H9 (cell line): ENCODE measurements around the gene CCDC122. TPM values are rescaled to one million over a fixed set of nuclear protein-coding genes. Genes with fewer than 3 reads are reported as not detected.

Experiments
- DNase-seq: peaks from one replicate; pipeline ENCODE4 v3.0.0-alpha.2; 2017
- H2AFZ ChIP-seq: one replicate; pipeline ENCODE4 v1.6.1; 2013; ENCODE audit warnings: mild to moderate bottlenecking, low read length, control low read depth, moderate library complexity
- H2AK5ac ChIP-seq: 2 replicates; pipeline ENCODE4 v1.6.1; 2013; ENCODE audit warnings: low read length, control low read depth, mixed read lengths; ENCODE audit not compliant: insufficient read length
- H2BK120ac ChIP-seq: one replicate; pipeline ENCODE4 v1.6.1; 2013; ENCODE audit warnings: low read depth, mild to moderate bottlenecking, low read length, control low read depth, inconsistent platforms; ENCODE audit not compliant: poor library complexity, severe bottlenecking
- H2BK12ac ChIP-seq: 2 replicates; pipeline ENCODE4 v1.6.1; 2013; ENCODE audit warnings: low read length, control low read depth, mixed read lengths, low read depth; ENCODE audit not compliant: insufficient read length
- H2BK15ac ChIP-seq: 2 replicates; pipeline ENCODE4 v1.6.1; 2013; ENCODE audit warnings: low read depth, low read length, control low read depth
- H2BK20ac ChIP-seq: one replicate; pipeline ENCODE4 v1.6.1; 2013; ENCODE audit warnings: low read depth, mild to moderate bottlenecking, low read length, control low read depth, inconsistent platforms; ENCODE audit not compliant: poor library complexity, severe bottlenecking
- H2BK5ac ChIP-seq: 2 replicates; pipeline ENCODE4 v1.6.1; 2013; ENCODE audit warnings: low read length, control low read depth, mixed read lengths; ENCODE audit not compliant: insufficient read length
- H3K14ac ChIP-seq: 2 replicates; pipeline ENCODE4 v1.6.1; 2013; ENCODE audit warnings: low read length, control low read depth; ENCODE audit not compliant: insufficient read depth
- H3K18ac ChIP-seq: 2 replicates; pipeline ENCODE4 v1.6.1; 2013; ENCODE audit warnings: low read depth, mild to moderate bottlenecking, mixed read lengths, low read length, control low read depth; ENCODE audit not compliant: insufficient read length
- H3K23ac ChIP-seq: 2 replicates; pipeline ENCODE4 v1.6.1; 2013; ENCODE audit warnings: low read length, control low read depth, mixed read lengths, low read depth; ENCODE audit not compliant: insufficient read length
- H3K23me2 ChIP-seq: 2 replicates; pipeline ENCODE4 v1.6.1; 2013; ENCODE audit warnings: low read depth, mild to moderate bottlenecking, mixed read lengths, low read length, control low read depth; ENCODE audit not compliant: insufficient read length, poor library complexity, severe bottlenecking
- H3K27ac ChIP-seq: 2 replicates; pipeline ENCODE4 v1.5.1; 2013; ENCODE audit warnings: low read length, control low read depth, mixed read lengths, low read depth; ENCODE audit not compliant: insufficient read length
- H3K27me3 ChIP-seq: 2 replicates; pipeline ENCODE4 v1.6.1; 2013; ENCODE audit warnings: low read length, control low read depth, inconsistent platforms; ENCODE audit not compliant: insufficient read depth
- H3K4ac ChIP-seq: 2 replicates; pipeline ENCODE4 v1.6.1; 2013; ENCODE audit warnings: low read depth, mild to moderate bottlenecking, control low read depth, inconsistent platforms, low read length, moderate library complexity
- H3K4me1 ChIP-seq: 2 replicates; pipeline ENCODE4 v1.6.1; 2013; ENCODE audit warnings: low read length, control low read depth, inconsistent platforms; ENCODE audit not compliant: insufficient read depth
- H3K4me2 ChIP-seq: 2 replicates; pipeline ENCODE4 v1.6.1; 2013; ENCODE audit warnings: low read length, control low read depth, mixed read lengths; ENCODE audit not compliant: insufficient read length, insufficient read depth
- H3K56ac ChIP-seq: 2 replicates; pipeline ENCODE4 v1.6.1; 2013; ENCODE audit warnings: low read depth, mild to moderate bottlenecking, mixed read lengths, low read length, control low read depth; ENCODE audit not compliant: insufficient read length
- H3K79me1 ChIP-seq: 2 replicates; pipeline ENCODE4 v1.6.1; 2013; ENCODE audit warnings: low read depth, mild to moderate bottlenecking, moderate library complexity, low read length, control low read depth, inconsistent platforms; ENCODE audit not compliant: insufficient read depth, poor library complexity, severe bottlenecking
- H3K79me2 ChIP-seq: 2 replicates; pipeline ENCODE4 v1.6.1; 2013; ENCODE audit warnings: low read length, control low read depth, inconsistent platforms; ENCODE audit not compliant: insufficient read depth
- H3K9ac ChIP-seq: 2 replicates; pipeline ENCODE4 v1.6.1; 2013; ENCODE audit warnings: low read length, control low read depth, mixed read lengths; ENCODE audit not compliant: insufficient read length; ENCODE audit errors: extremely low read depth
- H3K9me3 ChIP-seq: one replicate; pipeline ENCODE4 v1.6.1; 2013; ENCODE audit warnings: low read depth, low read length, inconsistent platforms; ENCODE audit not compliant: control insufficient read depth
- H3T11ph ChIP-seq: one replicate; pipeline ENCODE4 v1.6.1; 2013; ENCODE audit warnings: mild to moderate bottlenecking, low read length, control low read depth, inconsistent platforms
- H4K20me1 ChIP-seq: one replicate; pipeline ENCODE4 v1.6.1; 2013; ENCODE audit not compliant: control insufficient read depth, insufficient read length, insufficient read depth
- H4K5ac ChIP-seq: 2 replicates; pipeline ENCODE4 v1.6.1; 2013; ENCODE audit warnings: low read depth, mild to moderate bottlenecking, mixed read lengths, low read length, control low read depth; ENCODE audit not compliant: insufficient read length
- H4K8ac ChIP-seq: replicated peaks from 2 replicates; pipeline ENCODE4 v1.6.1; 2013; ENCODE audit warnings: low read length, control low read depth, mixed read lengths, low read depth; ENCODE audit not compliant: insufficient read length
- H4K91ac ChIP-seq: 2 replicates; pipeline ENCODE4 v1.6.1; 2013; ENCODE audit warnings: low read depth, mild to moderate bottlenecking, moderate library complexity, mixed read lengths, low read length, control low read depth; ENCODE audit not compliant: insufficient read length
- H3K27ac Mint-ChIP-seq, 3 experiments: 2 replicates in 2 of 3; 3 replicates in 1 of 3; pipeline ENCODE4 v1.8.0; 2020 to 2021; ENCODE audit warnings: mixed read lengths in 3 of 3, mild to moderate bottlenecking in 1 of 3, moderate library complexity in 1 of 3
- H3K27me3 Mint-ChIP-seq: 2 replicates; pipeline ENCODE4 v1.8.0; 2021; ENCODE audit warnings: low read depth, mild to moderate bottlenecking, moderate library complexity, mixed read lengths
- H3K36me3 Mint-ChIP-seq, 3 experiments: 2 replicates in 2 of 3; 3 replicates in 1 of 3; pipeline ENCODE4 v1.8.0; 2020 to 2021; ENCODE audit warnings: low read depth in 3 of 3, mixed read lengths in 3 of 3; ENCODE audit not compliant: insufficient read depth in 1 of 3
- H3K4me1 Mint-ChIP-seq, 2 experiments: 2 replicates each; pipeline ENCODE4 v1.8.0; 2020; ENCODE audit warnings: mixed read lengths in 2 of 2
- H3K4me3 Mint-ChIP-seq, 2 experiments: 2 replicates in 1 of 2; 3 replicates in 1 of 2; pipeline ENCODE4 v1.8.0; 2020 to 2021; ENCODE audit warnings: mild to moderate bottlenecking in 2 of 2, mixed read lengths in 2 of 2, moderate library complexity in 1 of 2
- H3K9me3 Mint-ChIP-seq, 2 experiments: 2 replicates in 1 of 2; 3 replicates in 1 of 2; pipeline ENCODE4 v1.8.0; 2020; ENCODE audit warnings: mild to moderate bottlenecking in 2 of 2, mixed read lengths in 2 of 2, moderate library complexity in 1 of 2
- WGBS: extraction: QIAGEN DNeasy Blood & Tissue Kit; methylation state at CpG from one replicate; pipeline ENCODE4 v1.1.7; 2013; ENCODE audit warnings: missing lambda C conversion rate, low lambda C conversion rate, mixed read lengths; ENCODE audit not compliant: insufficient read length; ENCODE audit errors: extremely low coverage; 5-methylcytosine and 5-hydroxymethylcytosine counted together
- total RNA-seq: library from RNA; stranded (reverse); gene quantifications from 2 replicates; pipeline ENCODE4 v1.2.1, GENCODE V29; 2021
- TF ChIP-seq, protein P1 (sequence below): fragments of 200-600 bp; sonication (generic); conservative IDR thresholded peaks from 3 replicates; pipeline ENCODE4 v1.8.0; 2021; ENCODE audit warnings: antibody characterized with exemption, mild to moderate bottlenecking

CCDC122 gene
- total RNA-seq, 1 experiment from 2014 or later = 5.6 TPM

GRCh38 chr13:43816401-43816889 lies 63.1 kb downstream of the CCDC122 start:
- H3K18ac ChIP-seq = no peak overlapping the region
- H3K27ac Mint-ChIP-seq = no peak overlapping the region
- peaks cover 4 to 6% of the 10 kb centered on the region in 2 experiments; a peak in 3 of 4 replicates for H3K4me1 Mint-ChIP-seq
- no CpG with 5 or more reads among the region's 4 CpGs for WGBS
- H2BK5ac ChIP-seq = no peak overlapping the region
- H2AFZ ChIP-seq = no peak overlapping the region
- H3K27ac ChIP-seq = no peak overlapping the region
- no peak overlapping the region for H2AK5ac ChIP-seq
- no peak overlapping the region for H2BK12ac ChIP-seq
- no peak overlapping the region for H3T11ph ChIP-seq
- H3K27me3 Mint-ChIP-seq = no peaks in the 10 kb centered on the region
- H2BK120ac ChIP-seq = no peak overlapping the region
- H3K79me2 ChIP-seq = no peaks in the 10 kb centered on the region
- no peak overlapping the region for H3K4me2 ChIP-seq
- no peaks in the 10 kb centered on the region for H3K27me3 ChIP-seq
- no peak overlapping the region for H4K5ac ChIP-seq
- H4K8ac ChIP-seq = no peak overlapping the region
- no peaks in the 10 kb centered on the region for H4K20me1 ChIP-seq
- no peak overlapping the region for H3K23ac ChIP-seq
- TF ChIP-seq, protein P1, sequence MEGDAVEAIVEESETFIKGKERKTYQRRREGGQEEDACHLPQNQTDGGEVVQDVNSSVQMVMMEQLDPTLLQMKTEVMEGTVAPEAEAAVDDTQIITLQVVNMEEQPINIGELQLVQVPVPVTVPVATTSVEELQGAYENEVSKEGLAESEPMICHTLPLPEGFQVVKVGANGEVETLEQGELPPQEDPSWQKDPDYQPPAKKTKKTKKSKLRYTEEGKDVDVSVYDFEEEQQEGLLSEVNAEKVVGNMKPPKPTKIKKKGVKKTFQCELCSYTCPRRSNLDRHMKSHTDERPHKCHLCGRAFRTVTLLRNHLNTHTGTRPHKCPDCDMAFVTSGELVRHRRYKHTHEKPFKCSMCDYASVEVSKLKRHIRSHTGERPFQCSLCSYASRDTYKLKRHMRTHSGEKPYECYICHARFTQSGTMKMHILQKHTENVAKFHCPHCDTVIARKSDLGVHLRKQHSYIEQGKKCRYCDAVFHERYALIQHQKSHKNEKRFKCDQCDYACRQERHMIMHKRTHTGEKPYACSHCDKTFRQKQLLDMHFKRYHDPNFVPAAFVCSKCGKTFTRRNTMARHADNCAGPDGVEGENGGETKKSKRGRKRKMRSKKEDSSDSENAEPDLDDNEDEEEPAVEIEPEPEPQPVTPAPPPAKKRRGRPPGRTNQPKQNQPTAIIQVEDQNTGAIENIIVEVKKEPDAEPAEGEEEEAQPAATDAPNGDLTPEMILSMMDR = no peak
- H3K36me3 Mint-ChIP-seq = peaks cover 0 to 4% (median 2%) of the 10 kb centered on the region in 3 experiments; a peak in 1 of 7 replicates
- H3K9me3 ChIP-seq = no peaks in the 10 kb centered on the region
- H3K4ac ChIP-seq = no peak overlapping the region
- H2BK15ac ChIP-seq = no peak overlapping the region
- no peak overlapping the region for H3K14ac ChIP-seq
- no peak overlapping the region for H4K91ac ChIP-seq
- H3K56ac ChIP-seq = no peak overlapping the region
- H2BK20ac ChIP-seq = no peak overlapping the region
- no peaks in the 10 kb centered on the region for H3K79me1 ChIP-seq
- H3K4me1 ChIP-seq = no peaks in the 10 kb centered on the region
- H3K4me3 Mint-ChIP-seq = no peak overlapping the region
- DNase-seq = no peak
- H3K9me3 Mint-ChIP-seq = peaks cover 4 to 6% of the 10 kb centered on the region in 2 experiments; a peak in 3 of 5 replicates
- no peak overlapping the region for H3K9ac ChIP-seq
- no peaks in the 10 kb centered on the region for H3K23me2 ChIP-seq
